GM18498 (cell line): ENCODE results near the gene SERINC3.

ENCODE experiments used
- ATAC-seq: cut with Tn5 transposase; IDR thresholded peaks from one replicate; pipeline ENCODE4 v1.9.1; 2021; ENCODE audit warnings: mild to moderate bottlenecking, moderate library complexity; ENCODE audit not compliant: unreplicated experiment

The SERINC3 gene

GRCh38 chr20:44467289-44467883, 54.5 kb downstream of the SERINC3 start:
- no peak for ATAC-seq

- ATAC-seq, result no peak
Measured at GRCh38 chr20:44465001-44465560, 56.8 kb downstream of the SERINC3 start.

GRCh38 chr20:44464514-44464913, 57.4 kb downstream of the SERINC3 start:
- no peak for ATAC-seq

GRCh38 chr20:44463466-44463865, 58.4 kb downstream of the SERINC3 start:
- no peak for ATAC-seq

GRCh38 chr20:44461803-44462174, 60.1 kb downstream of the SERINC3 start:
- no peak for ATAC-seq

- no peak for ATAC-seq
Measured at GRCh38 chr20:44461142-44461802, 60.6 kb downstream of the SERINC3 start.

- no peak for ATAC-seq
Measured at GRCh38 chr20:44460795-44461141, 61.1 kb downstream of the SERINC3 start.

GRCh38 chr20:44459271-44459670, 62.6 kb downstream of the SERINC3 start:
- no peak for ATAC-seq

GRCh38 chr20:44457016-44457415, 64.9 kb downstream of the SERINC3 start:
- no peak for ATAC-seq

GRCh38 chr20:44456611-44457010, 65.3 kb downstream of the SERINC3 start:
- no peak for ATAC-seq

GRCh38 chr20:44455126-44455525, 66.7 kb downstream of the SERINC3 start:
- ATAC-seq, result no peak

- ATAC-seq, result no peak
Measured at GRCh38 chr20:44454306-44454963, 67.4 kb downstream of the SERINC3 start.

- no peak for ATAC-seq
Measured at GRCh38 chr20:44450903-44451450, 70.9 kb downstream of the SERINC3 start.

GRCh38 chr20:44450281-44450889, 71.5 kb downstream of the SERINC3 start:
- ATAC-seq, result no peak

- ATAC-seq, result no peak
Measured at GRCh38 chr20:44449864-44450263, 72.0 kb downstream of the SERINC3 start.

- no peak for ATAC-seq
Measured at GRCh38 chr20:44448753-44449546, 72.9 kb downstream of the SERINC3 start.

GRCh38 chr20:44447827-44448419, 73.9 kb downstream of the SERINC3 start:
- ATAC-seq, result no peak
